NT2/D1 (cell line): ENCODE results near the gene AGXT.

Experiments
- YY1 ChIP-seq: IDR thresholded peaks from 2 replicates; pipeline ENCODE4 v1.6.1; 2011; ENCODE audit not compliant: insufficient read length, insufficient read depth
- ZNF274 ChIP-seq: IDR thresholded peaks from 2 replicates; pipeline ENCODE4 v1.6.1; 2011; ENCODE audit warnings: mild to moderate bottlenecking, low read depth, low read length

GRCh38 chr2:240893363-240893844 is 24.8 kb downstream of the AGXT start:
- TF ChIP-seq YY1 (no peak), ZNF274 (no peak)
